ENCODE measurements around the gene DENND4A. TPM values are rescaled to one million over a fixed set of nuclear protein-coding genes. Genes with fewer than 3 reads are reported as not detected.

DENND4A gene
- total RNA-seq, 1 donor from 2014 or later: 41.7 TPM

- no peak for DNase-seq (ENCODE audit: low spot score)
These were observed 116.5 kb downstream of the DENND4A start for GRCh38 chr15:65675551-65675950.

GRCh38 chr15:65666257-65666656 lies 125.8 kb downstream of the DENND4A start:
- DNase-seq (ENCODE audit: low spot score): no peak

DNA sequence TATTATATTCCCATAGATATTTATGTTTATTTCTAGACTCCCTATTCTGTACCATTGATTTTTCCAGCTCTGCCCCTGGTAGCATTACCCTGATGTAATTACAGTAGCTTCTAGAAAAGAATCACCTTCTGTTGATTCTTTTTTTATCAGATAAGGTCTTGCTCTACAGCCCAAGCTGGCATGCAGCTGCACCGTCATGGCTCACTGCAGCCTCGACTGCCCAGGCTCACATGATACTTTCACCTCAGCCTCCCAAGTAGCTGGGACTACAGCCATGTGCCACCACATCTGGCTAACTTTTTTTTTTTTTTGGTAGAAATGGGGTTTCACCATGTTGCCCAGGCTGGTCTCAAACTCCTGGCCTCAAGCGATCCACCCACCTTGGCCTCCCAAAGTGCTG lies 128.6 kb downstream of the DENND4A start:
- no peak for DNase-seq (ENCODE audit: low spot score)

GRCh38 chr15:65660927-65661326 lies 131.2 kb downstream of the DENND4A start:
- no peak for DNase-seq (ENCODE audit: low spot score)

- no peak for DNase-seq (ENCODE audit: low spot score)
These were observed 132.5 kb downstream of the DENND4A start for GRCh38 chr15:65659502-65660052.

DNA sequence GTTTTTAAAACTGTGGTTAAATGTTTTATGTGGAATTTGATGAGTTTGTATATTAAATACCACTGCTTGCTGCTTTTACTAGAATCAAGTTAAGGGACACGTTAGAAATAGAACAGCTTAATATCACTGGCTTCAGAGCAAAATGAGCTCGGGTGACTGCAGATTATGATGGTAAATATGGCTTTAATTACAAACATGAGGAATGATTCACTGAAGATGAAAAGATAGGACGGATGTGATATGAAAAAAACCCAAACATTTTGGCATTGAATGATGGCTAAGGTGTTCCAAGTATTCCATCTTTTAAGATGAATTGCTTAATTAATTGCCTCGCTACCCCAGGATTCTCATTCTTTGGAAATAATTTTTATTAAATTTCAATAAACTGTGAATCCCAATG lies 136.6 kb downstream of the DENND4A start:
- DNase-seq (ENCODE audit: low spot score): no peak

DNA sequence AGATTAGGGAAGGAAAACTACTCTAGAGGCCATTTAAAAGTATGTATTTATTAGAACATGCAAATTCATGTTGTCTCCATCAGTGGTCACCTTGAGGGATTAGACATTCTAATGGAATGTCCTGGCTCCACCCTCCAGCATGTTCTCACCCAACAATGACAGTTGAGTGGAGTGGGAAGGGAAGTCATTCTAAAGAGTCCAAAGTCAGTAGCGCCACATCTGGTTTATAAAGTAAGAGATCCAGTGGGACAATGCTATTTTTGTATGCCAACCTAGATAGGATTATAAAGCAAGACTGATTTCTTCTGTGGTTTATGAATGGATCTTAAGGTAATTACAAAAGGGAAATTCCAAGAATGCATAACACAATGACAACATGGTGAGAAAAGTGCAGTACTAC lies 137.1 kb downstream of the DENND4A start:
- DNase-seq (ENCODE audit: low spot score): no peak

GRCh38 chr15:65653801-65654521 lies 138.1 kb downstream of the DENND4A start:
- no peak for DNase-seq (ENCODE audit: low spot score)

DNA sequence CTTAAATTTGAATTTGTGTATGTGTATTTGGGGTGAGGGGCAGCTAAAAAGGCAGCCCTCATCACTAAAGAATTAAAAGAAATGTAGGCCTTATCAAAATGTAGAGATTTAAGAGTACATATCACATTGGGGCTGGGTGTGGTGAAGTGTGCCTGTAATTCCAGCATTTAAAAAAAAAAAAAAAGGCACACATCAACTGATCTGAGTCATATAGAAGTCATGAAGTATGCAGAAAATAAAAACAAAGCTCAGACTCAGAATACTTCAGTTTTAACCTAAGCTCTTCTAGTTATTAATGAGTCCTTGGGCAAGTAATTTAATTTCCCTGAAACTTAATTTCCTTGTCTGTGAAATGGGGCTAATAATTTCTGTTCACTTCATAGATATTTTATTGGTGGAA lies 138.8 kb downstream of the DENND4A start:
- DNase-seq (ENCODE audit: low spot score): no peak

DNA sequence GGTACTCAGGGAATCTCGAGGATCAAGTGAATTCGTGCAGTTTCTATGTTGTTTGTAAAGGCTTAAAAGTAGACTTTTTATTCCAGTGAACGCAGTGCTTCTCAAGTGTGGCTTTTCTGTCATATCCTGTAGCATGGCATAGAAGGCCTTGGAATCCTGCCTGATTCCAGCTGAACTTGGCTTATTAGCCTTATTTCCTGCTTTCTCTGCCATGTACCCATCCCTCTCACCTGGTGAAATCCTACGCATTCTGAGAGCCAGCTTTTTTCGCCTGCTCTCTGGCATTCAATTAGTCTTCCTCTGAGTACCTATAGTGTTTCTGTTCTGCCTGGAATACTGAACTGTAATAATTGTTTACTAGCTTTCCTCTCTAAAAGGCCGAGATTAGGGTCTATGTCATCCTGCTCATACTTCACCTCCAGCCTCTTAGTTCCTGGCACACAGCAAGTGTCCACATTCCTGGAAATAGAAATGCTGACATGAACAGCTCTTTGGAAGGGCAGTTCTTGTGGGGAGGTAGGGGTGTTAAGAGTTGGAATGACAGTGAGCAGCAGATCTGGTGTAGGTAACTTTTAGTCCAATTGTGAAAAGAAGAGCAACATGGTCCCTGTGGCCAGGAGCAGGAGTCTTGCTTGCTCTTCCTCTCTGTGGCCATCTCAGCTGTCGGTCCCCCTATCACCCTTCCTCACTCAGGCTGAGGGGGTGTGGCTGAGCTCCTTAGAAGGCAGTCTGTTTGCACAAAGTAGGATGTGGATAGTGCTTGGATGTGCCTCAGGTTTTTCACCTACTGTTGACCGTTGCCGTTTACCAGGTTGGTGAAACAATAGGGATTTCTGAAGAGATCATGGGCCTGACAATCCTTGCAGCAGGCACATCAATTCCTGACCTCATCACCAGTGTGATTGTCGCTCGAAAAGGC lies 140.0 kb downstream of the DENND4A start:
- no peak for DNase-seq (ENCODE audit: low spot score)

DNA sequence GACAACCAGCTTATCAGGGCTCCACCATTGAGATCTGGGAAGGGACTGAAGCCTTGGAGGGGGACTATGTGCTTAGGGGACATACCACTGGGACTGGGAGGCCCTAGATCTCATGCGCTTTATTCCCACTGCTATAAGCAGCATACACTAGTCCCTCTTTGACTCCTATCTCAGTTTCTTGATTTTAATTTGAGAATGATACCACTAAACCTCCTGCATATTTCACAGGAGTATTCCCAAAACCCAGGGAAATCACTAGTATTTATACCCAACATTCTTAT lies 141.1 kb downstream of the DENND4A start:
- no peak for DNase-seq (ENCODE audit: low spot score)

DNA sequence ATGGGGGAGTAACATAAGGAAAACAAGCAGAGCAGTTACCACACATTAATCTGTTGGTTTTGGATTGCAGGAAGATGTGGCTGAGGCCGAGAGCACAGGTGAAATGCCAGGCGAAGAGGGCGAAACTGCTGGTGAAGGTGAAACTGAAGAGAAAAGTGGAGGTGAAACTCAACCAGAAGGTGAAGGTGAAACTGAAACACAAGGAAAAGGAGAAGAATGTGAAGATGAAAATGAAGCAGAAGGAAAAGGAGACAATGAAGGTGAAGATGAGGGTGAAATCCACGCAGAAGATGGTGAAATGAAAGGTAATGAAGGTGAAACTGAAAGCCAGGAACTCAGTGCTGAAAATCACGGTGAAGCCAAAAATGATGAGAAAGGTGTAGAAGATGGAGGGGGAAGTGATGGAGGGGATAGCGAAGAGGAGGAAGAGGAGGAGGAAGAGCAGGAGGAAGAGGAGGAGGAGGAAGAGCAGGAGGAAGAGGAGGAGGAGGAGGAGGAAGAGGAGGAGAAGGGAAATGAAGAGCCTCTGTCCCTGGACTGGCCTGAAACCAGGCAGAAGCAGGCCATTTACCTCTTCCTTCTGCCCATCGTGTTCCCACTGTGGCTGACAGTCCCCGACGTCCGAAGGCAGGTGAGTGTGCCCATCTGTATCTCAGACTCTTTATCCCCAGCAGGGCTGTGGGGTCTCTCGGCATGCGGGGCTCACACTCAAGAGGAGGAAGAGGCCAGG lies 141.6 kb downstream of the DENND4A start:
- DNase-seq (ENCODE audit: low spot score): no peak

- DNase-seq (ENCODE audit: low spot score): no peak
These were observed 145.6 kb downstream of the DENND4A start for GRCh38 chr15:65646486-65646885.

- no peak for DNase-seq (ENCODE audit: low spot score)
These were observed 146.7 kb downstream of the DENND4A start for GRCh38 chr15:65645392-65645791.

- DNase-seq (ENCODE audit: low spot score): no peak
These were observed 147.8 kb downstream of the DENND4A start for GRCh38 chr15:65644282-65644681.

GRCh38 chr15:65642594-65642993 lies 149.5 kb downstream of the DENND4A start:
- no peak for DNase-seq (ENCODE audit: low spot score)

DNA sequence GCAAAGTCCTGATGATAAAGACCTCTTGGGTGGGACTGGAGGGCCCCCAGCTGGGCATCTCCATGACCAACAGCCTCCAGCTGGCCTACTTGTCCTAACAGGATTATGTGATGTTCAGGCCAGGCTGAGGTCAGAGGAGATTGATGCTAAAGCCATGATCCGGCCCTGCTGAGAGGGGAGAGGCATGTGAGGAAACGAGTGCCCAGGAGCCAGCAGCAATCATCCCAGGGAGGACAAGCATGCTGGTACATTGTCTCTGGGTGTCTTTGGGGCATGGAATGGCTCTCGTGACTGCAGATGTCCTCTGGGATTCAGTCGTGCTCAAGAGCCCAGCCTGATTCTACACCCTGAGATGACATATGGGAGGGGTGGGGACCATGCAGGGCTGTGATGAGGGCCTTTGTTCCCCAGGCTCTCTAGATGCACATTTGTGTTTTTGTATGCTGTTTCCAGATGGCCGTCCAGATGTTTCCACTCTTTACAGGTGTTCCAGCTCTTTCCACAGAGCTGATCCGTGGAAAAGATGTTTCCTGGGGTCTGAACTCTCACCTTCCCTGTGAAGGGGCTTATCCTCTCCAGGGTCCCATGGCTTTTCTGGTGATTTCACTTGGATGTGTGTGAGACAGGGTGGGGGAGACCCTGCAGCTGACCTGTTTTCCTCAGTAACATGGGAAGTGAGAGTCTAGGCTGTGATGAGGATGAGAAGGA lies 150.2 kb downstream of the DENND4A start:
- no peak for DNase-seq (ENCODE audit: low spot score)

GRCh38 chr15:65639509-65639908 lies 152.6 kb downstream of the DENND4A start:
- DNase-seq (ENCODE audit: low spot score): no peak

GRCh38 chr15:65638681-65639089 lies 153.4 kb downstream of the DENND4A start:
- peak; percentile 47 for DNase-seq (ENCODE audit: low spot score)

DNA sequence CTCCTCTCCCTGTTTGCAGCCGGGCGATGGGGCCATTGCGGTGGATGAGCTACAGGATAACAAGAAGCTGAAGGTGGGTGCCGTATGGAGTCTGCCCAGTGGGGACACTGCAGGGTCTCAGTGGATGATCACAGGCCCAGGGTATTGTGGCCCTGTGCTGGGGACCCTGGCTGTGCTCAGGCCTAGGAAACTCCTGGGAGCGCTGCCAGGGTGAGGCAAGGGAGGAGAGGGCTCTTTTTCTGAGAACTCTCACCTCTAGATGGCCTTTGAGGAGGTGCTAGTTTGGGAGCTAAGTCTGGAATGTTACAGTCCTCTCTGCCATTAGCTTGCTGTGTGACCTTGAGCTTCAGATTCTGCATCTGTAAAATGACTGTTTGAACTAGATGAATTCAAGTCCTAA lies 154.0 kb downstream of the DENND4A start:
- no peak for DNase-seq (ENCODE audit: low spot score)

DNA sequence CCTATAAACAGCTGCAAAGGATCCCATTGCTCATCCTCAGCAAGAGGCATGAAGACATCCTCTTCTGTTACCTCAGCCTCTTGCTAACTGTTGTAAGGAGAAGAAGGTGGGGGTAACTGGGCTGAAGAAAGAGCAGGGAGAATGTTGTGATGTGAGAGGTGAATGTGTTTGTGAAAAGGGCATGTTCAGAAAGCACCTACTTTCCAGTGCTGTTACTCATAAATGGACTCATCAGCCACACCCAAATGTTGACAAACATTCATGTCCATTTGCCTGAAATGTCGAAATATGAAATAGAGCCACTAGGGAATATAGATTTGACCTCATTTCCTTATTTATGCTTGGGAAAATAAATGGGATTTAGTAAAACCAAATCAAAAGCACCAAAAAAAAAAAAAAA lies 157.7 kb downstream of the DENND4A start:
- no peak for DNase-seq (ENCODE audit: low spot score)

DNA sequence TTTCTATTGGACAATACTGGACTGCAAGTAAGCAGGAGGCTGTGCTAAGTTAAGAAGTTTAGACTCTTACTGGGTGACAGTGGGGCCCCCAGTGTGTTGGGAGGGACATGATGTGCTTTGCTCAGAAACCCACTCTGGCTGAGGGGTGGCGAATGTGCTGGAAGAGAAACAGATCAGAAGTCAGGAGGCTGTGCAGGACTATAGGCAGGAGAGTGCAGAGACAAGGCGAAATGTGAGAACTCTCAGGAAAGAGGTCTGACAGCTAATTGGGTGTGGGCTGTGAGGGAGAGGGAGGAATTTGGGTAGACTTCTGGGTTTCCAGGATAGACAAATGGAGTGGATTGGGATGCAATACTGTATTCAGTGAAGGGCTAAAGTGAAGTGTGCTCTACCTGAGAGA lies 158.3 kb downstream of the DENND4A start:
- no peak for DNase-seq (ENCODE audit: low spot score)
